GM23338 (cell line): ENCODE measurements around the gene FCN1. TPM values are rescaled to one million over a fixed set of nuclear protein-coding genes. Genes with fewer than 3 reads are reported as not detected.

Experiments used
- ATAC-seq: fragments of 200-7000 bp; cut with Tn5 transposase; 3 replicates; pipeline ENCODE4 v1.9.1; 2020
- DNase-seq: peaks from one replicate; pipeline ENCODE4 v3.0.0-alpha.2; 2015; ENCODE audit warnings: low spot score
- H2AFZ ChIP-seq: fragments of 200-600 bp; sonication (generic); 2 replicates; pipeline ENCODE4 v1.8.0; 2016; ENCODE audit warnings: antibody characterized with exemption, mild to moderate bottlenecking, moderate library complexity
- H3F3A ChIP-seq: fragments of 200-600 bp; sonication (generic); replicated peaks from 2 replicates; pipeline ENCODE4 v1.8.0; 2017; ENCODE audit warnings: antibody characterized with exemption, mixed run types, low read depth
- H3K27ac ChIP-seq: fragments of 200-600 bp; sonication (generic); 2 replicates; pipeline ENCODE4 v1.6.1; 2016; ENCODE audit warnings: low read depth
- H3K27me3 ChIP-seq: fragments of 200-600 bp; sonication (generic); 2 replicates; pipeline ENCODE4 v1.8.0; 2016; ENCODE audit warnings: mild to moderate bottlenecking, mixed run types, moderate library complexity; ENCODE audit not compliant: insufficient read depth
- H3K36me3 ChIP-seq: fragments of 200-600 bp; sonication (generic); 2 replicates; pipeline ENCODE4 v1.8.0; 2016; ENCODE audit warnings: mild to moderate bottlenecking; ENCODE audit not compliant: insufficient read depth
- H3K4me1 ChIP-seq: fragments of 200-600 bp; sonication (generic); 2 replicates; pipeline ENCODE4 v1.8.0; 2016; ENCODE audit warnings: mild to moderate bottlenecking, moderate library complexity; ENCODE audit not compliant: insufficient read depth
- H3K4me2 ChIP-seq: fragments of 200-600 bp; sonication (generic); 2 replicates; pipeline ENCODE4 v1.7.1; 2017; ENCODE audit warnings: mixed run types
- H3K4me3 ChIP-seq: fragments of 200-600 bp; sonication (generic); 2 replicates; pipeline ENCODE4 v1.6.1; 2016; ENCODE audit warnings: mixed run types
- H3K79me2 ChIP-seq: fragments of 200-600 bp; sonication (generic); replicated peaks from 2 replicates; pipeline ENCODE4 v1.8.0; 2017; ENCODE audit warnings: mild to moderate bottlenecking; ENCODE audit not compliant: insufficient read depth
- H3K9me2 ChIP-seq: fragments of 200-600 bp; sonication (generic); 2 replicates; pipeline ENCODE4 v1.8.0; 2017; ENCODE audit not compliant: insufficient read depth
- H4K20me1 ChIP-seq: fragments of 200-600 bp; sonication (generic); replicated peaks from 2 replicates; pipeline ENCODE4 v1.8.0; 2017; ENCODE audit warnings: mild to moderate bottlenecking; ENCODE audit not compliant: insufficient read depth
- H3K27ac Mint-ChIP-seq: 2 replicates; pipeline ENCODE4 v1.8.0; 2020; ENCODE audit warnings: inconsistent platforms, mild to moderate bottlenecking, moderate library complexity, mixed read lengths
- H3K27me3 Mint-ChIP-seq: 3 replicates; pipeline ENCODE4 v1.8.0; 2022; ENCODE audit warnings: low read depth, mild to moderate bottlenecking, moderate library complexity, mixed read lengths, inconsistent platforms; ENCODE audit not compliant: insufficient read depth, poor library complexity
- H3K36me3 Mint-ChIP-seq: 3 replicates; pipeline ENCODE4 v1.8.0; 2021; ENCODE audit warnings: low read depth, mild to moderate bottlenecking, inconsistent platforms, moderate library complexity, mixed read lengths
- H3K4me1 Mint-ChIP-seq: 3 replicates; pipeline ENCODE4 v1.8.0; 2020; ENCODE audit warnings: mild to moderate bottlenecking, inconsistent platforms, mixed read lengths
- H3K4me3 Mint-ChIP-seq: 3 replicates; pipeline ENCODE4 v1.8.0; 2021; ENCODE audit warnings: moderate library complexity, mild to moderate bottlenecking, inconsistent platforms, mixed read lengths
- H3K9me3 Mint-ChIP-seq: 3 replicates; pipeline ENCODE4 v1.8.0; 2020; ENCODE audit warnings: moderate library complexity, mild to moderate bottlenecking, inconsistent platforms, mixed read lengths
- CREB1 ChIP-seq: fragments of 250-450 bp; sonication (Bioruptor Pico); IDR thresholded peaks from 2 replicates; pipeline ENCODE4 v1.5.0; 2020; ENCODE audit warnings: low read depth, mild to moderate bottlenecking, moderate library complexity
- CTCF ChIP-seq, 2 experiments: fragments of 200-600 bp in 1 of 2; sonication (generic) in 1 of 2; conservative IDR thresholded peaks; 2 replicates each; pipeline versions ENCODE4 v1.5.1 to v1.6.1; 2016 to 2017; ENCODE audit warnings: antibody characterized with exemption in 2 of 2, low read depth in 2 of 2, mild to moderate bottlenecking in 2 of 2, moderate library complexity in 1 of 2
- ETS1 ChIP-seq: IDR thresholded peaks from 2 replicates; pipeline ENCODE4 v1.6.1; 2016; ENCODE audit warnings: antibody characterized with exemption
- EZH2 ChIP-seq: fragments of 200-600 bp; sonication (generic); IDR thresholded peaks from one replicate; pipeline ENCODE4 v1.8.0; 2017; ENCODE audit warnings: antibody characterized with exemption, mild to moderate bottlenecking, low read depth; ENCODE audit not compliant: unreplicated experiment
- EZH2phosphoT487 ChIP-seq: fragments of 200-600 bp; sonication (generic); IDR thresholded peaks from one replicate; pipeline ENCODE4 v1.8.1; 2018; ENCODE audit warnings: antibody characterized with exemption; ENCODE audit not compliant: unreplicated experiment
- JUNB ChIP-seq: IDR thresholded peaks from one replicate; pipeline ENCODE4 v1.6.1; 2016; ENCODE audit warnings: antibody characterized with exemption; ENCODE audit not compliant: unreplicated experiment
- NANOG ChIP-seq: IDR thresholded peaks from 2 replicates; pipeline ENCODE4 v1.6.1; 2016; ENCODE audit warnings: antibody characterized with exemption, borderline replicate concordance
- POLR2AphosphoS5 ChIP-seq: IDR thresholded peaks from 2 replicates; pipeline ENCODE4 v1.6.1; 2016; ENCODE audit warnings: antibody characterized with exemption, low read depth
- STAT1 ChIP-seq: IDR thresholded peaks from one replicate; pipeline ENCODE4 v1.6.1; 2016; ENCODE audit warnings: antibody characterized with exemption; ENCODE audit not compliant: unreplicated experiment
- ZNF114 ChIP-seq: fragments of 250-450 bp; sonication (Bioruptor Pico); IDR thresholded peaks from 2 replicates; pipeline ENCODE4 v1.5.0; 2020; ENCODE audit warnings: mild to moderate bottlenecking, moderate library complexity
- polyA plus RNA-seq: library from polyadenylated mRNA; unstranded; fragments of >200 nt; fragmentation: Nextera tagmentation; extraction: Ambion mirVana; gene quantifications from 2 replicates; pipeline ENCODE4 v1.2.1, GENCODE V29; 2016
- total RNA-seq: library from RNA; depleted of rRNA; stranded (reverse); fragments of >200 nt; shearing (Covaris generic); gene quantifications from 2 replicates; pipeline ENCODE4 v1.2.3, GENCODE V29; 2014
- TF ChIP-seq, protein P1 (sequence below): IDR thresholded peaks from one replicate; pipeline ENCODE4 v1.6.1; 2018; ENCODE audit warnings: antibody characterized with exemption; ENCODE audit not compliant: unreplicated experiment

The FCN1 gene
- total and polyA plus RNA-seq, 2 experiments from 2014 or later, result not detected

GRCh38 chr9:134883040-134883782 is 34.5 kb downstream of the FCN1 start:
- ATAC-seq (no peak), DNase-seq (no peak)
- Histone ChIP-seq H3K27ac (no peak overlapping the region), H3K9me2 (no peaks in the 10 kb centered on the region), H3K36me3 (no peaks in the 10 kb centered on the region), H3K4me3 (no peak overlapping the region), H3K4me2 (no peak overlapping the region), H4K20me1 (no peaks in the 10 kb centered on the region), H3F3A (no peaks in the 10 kb centered on the region), H2AFZ (no peak overlapping the region), H3K27me3 (no peaks in the 10 kb centered on the region), H3K4me1 (no peaks in the 10 kb centered on the region), H3K79me2 (no peaks in the 10 kb centered on the region)
- TF ChIP-seq POLR2AphosphoS5 (no peak), CREB1 (CRISPR knock-in tag) (no peak), JUNB (no peak)
- TF ChIP-seq, protein P1, sequence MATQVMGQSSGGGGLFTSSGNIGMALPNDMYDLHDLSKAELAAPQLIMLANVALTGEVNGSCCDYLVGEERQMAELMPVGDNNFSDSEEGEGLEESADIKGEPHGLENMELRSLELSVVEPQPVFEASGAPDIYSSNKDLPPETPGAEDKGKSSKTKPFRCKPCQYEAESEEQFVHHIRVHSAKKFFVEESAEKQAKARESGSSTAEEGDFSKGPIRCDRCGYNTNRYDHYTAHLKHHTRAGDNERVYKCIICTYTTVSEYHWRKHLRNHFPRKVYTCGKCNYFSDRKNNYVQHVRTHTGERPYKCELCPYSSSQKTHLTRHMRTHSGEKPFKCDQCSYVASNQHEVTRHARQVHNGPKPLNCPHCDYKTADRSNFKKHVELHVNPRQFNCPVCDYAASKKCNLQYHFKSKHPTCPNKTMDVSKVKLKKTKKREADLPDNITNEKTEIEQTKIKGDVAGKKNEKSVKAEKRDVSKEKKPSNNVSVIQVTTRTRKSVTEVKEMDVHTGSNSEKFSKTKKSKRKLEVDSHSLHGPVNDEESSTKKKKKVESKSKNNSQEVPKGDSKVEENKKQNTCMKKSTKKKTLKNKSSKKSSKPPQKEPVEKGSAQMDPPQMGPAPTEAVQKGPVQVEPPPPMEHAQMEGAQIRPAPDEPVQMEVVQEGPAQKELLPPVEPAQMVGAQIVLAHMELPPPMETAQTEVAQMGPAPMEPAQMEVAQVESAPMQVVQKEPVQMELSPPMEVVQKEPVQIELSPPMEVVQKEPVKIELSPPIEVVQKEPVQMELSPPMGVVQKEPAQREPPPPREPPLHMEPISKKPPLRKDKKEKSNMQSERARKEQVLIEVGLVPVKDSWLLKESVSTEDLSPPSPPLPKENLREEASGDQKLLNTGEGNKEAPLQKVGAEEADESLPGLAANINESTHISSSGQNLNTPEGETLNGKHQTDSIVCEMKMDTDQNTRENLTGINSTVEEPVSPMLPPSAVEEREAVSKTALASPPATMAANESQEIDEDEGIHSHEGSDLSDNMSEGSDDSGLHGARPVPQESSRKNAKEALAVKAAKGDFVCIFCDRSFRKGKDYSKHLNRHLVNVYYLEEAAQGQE, result no peak
- Mint-ChIP-seq H3K36me3 (no peaks in the 10 kb centered on the region), H3K27ac (no peak overlapping the region), H3K4me1 (no peaks in the 10 kb centered on the region), H3K4me3 (no peak overlapping the region), H3K27me3 (peaks cover 3% of the 10 kb centered on the region), H3K9me3 (no peaks in the 10 kb centered on the region)

GRCh38 chr9:134882204-134882785 is 35.4 kb downstream of the FCN1 start:
- Mint-ChIP-seq H3K36me3 (no peaks in the 10 kb centered on the region), H3K27ac (no peak overlapping the region), H3K4me1 (no peaks in the 10 kb centered on the region), H3K4me3 (no peak overlapping the region), H3K9me3 (no peaks in the 10 kb centered on the region; the same call in 2 of the 3 replicates), H3K27me3 (peaks cover 4% of the 10 kb centered on the region)
- Histone ChIP-seq H3K27me3 (no peaks in the 10 kb centered on the region), H4K20me1 (no peaks in the 10 kb centered on the region), H3K36me3 (no peaks in the 10 kb centered on the region), H3K9me2 (no peaks in the 10 kb centered on the region), H3K27ac (no peak overlapping the region), H3F3A (no peaks in the 10 kb centered on the region), H3K79me2 (no peaks in the 10 kb centered on the region), H3K4me3 (no peak overlapping the region), H3K4me2 (no peak overlapping the region), H2AFZ (no peak overlapping the region), H3K4me1 (no peaks in the 10 kb centered on the region)
- ATAC-seq, result no peak
- no peak for DNase-seq
- TF ChIP-seq NANOG (no peak), POLR2AphosphoS5 (no peak)

- Histone ChIP-seq H4K20me1 (no peaks in the 10 kb centered on the region), H3K36me3 (no peaks in the 10 kb centered on the region), H3K4me2 (no peak overlapping the region), H3F3A (no peaks in the 10 kb centered on the region), H3K9me2 (no peaks in the 10 kb centered on the region), H3K79me2 (no peaks in the 10 kb centered on the region), H2AFZ (no peak overlapping the region), H3K27ac (no peak overlapping the region), H3K27me3 (no peaks in the 10 kb centered on the region), H3K4me3 (no peak overlapping the region), H3K4me1 (no peaks in the 10 kb centered on the region)
- DNase-seq, result no peak
- Mint-ChIP-seq H3K36me3 (no peaks in the 10 kb centered on the region), H3K4me3 (no peak overlapping the region), H3K4me1 (no peaks in the 10 kb centered on the region), H3K9me3 (no peaks in the 10 kb centered on the region; the same call in 2 of the 3 replicates), H3K27me3 (peaks cover 4% of the 10 kb centered on the region), H3K27ac (no peak overlapping the region)
- no peak for ATAC-seq
- TF ChIP-seq STAT1, result no peak
- TF ChIP-seq JUNB, result no peak
- TF ChIP-seq EZH2, result no peak
- no peak for TF ChIP-seq ETS1
- no peak for TF ChIP-seq ZNF114
- TF ChIP-seq NANOG, result no peak
- TF ChIP-seq POLR2AphosphoS5, result no peak
- TF ChIP-seq EZH2phosphoT487, result no peak
- no peak for TF ChIP-seq CREB1 (CRISPR knock-in tag)
- no peak for TF ChIP-seq CTCF (conservative IDR thresholded peaks at IDR 0.05; ENCODE audit: low read depth in 2 of 2)
Measured at GRCh38 chr9:134881313-134881670, 36.4 kb downstream of the FCN1 start.
